Type B pancreatic cell (in vitro differentiated cells): ENCODE data around the gene MXI1. TPM values are rescaled to one million over a fixed set of nuclear protein-coding genes. Genes with fewer than 3 reads are reported as not detected.

ENCODE experiments used
- DNase-seq: peaks from one replicate; pipeline ENCODE4 v3.0.0; 2021; ENCODE audit warnings: mixed read lengths; ENCODE audit not compliant: unreplicated experiment; ENCODE audit errors: extremely low spot score
- H3K27ac Mint-ChIP-seq: 2 replicates; pipeline ENCODE4 v1.8.0; 2021; ENCODE audit warnings: mild to moderate bottlenecking, mixed read lengths
- H3K27me3 Mint-ChIP-seq: 2 replicates; pipeline ENCODE4 v1.8.0; 2021; ENCODE audit warnings: mixed read lengths
- H3K36me3 Mint-ChIP-seq: 2 replicates; pipeline ENCODE4 v1.8.0; 2021; ENCODE audit warnings: mixed read lengths
- H3K4me1 Mint-ChIP-seq: one replicate; pipeline ENCODE4 v1.8.0; 2021; ENCODE audit warnings: mixed read lengths; ENCODE audit not compliant: unreplicated experiment
- H3K4me3 Mint-ChIP-seq: 2 replicates; pipeline ENCODE4 v1.8.0; 2021; ENCODE audit warnings: mild to moderate bottlenecking, mixed read lengths
- H3K9me3 Mint-ChIP-seq: 2 replicates; pipeline ENCODE4 v1.8.0; 2021; ENCODE audit warnings: mixed read lengths
- CTCF ChIP-seq: fragments of 200-600 bp; sonication (generic); conservative IDR thresholded peaks from 2 replicates; pipeline ENCODE4 v1.5.0; 2021; ENCODE audit warnings: antibody characterized with exemption, mild to moderate bottlenecking
- long read RNA-seq: library from polyadenylated mRNA; unstranded; transcript quantifications from one replicate; pipeline ENCODE4 v2.0.0, GENCODE V29; 2020
- total RNA-seq: library from RNA; stranded (reverse); gene quantifications from 2 replicates; pipeline ENCODE4 v1.2.1, GENCODE V29; 2021; ENCODE audit warnings: low replicate concordance

Gene MXI1
- 17.8 and 34.7 TPM in 2 replicates for total RNA-seq
- long read RNA-seq, partial matches to known transcripts = 1 of 13 reads
- long read RNA-seq, other reads (novel, unspliced or antisense) = 11 of 13 reads

- Mint-ChIP-seq H3K27ac (peak within 1 kb of the TSS; percentile 95), H3K27me3 (peaks cover 10% of the 10 kb centered on the region), H3K36me3 (no peaks in the 10 kb centered on the region), H3K4me3 (peak within 1 kb of the TSS; percentile 99), H3K9me3 (no peaks in the 10 kb centered on the region), H3K4me1 (peaks cover 33% of the 10 kb centered on the region)
- DNase-seq = peak; percentile 79
- no peak for TF ChIP-seq CTCF
Observed at GRCh38 chr10:110207011-110207804, at the start of gene MXI1. Gene MXI1, plus strand, starts transcription at chr10:110207605. Its CDS starts 204 bp downstream, at chr10:110207809.

GRCh38 chr10:110158051-110159005 is 49.1 kb upstream of the MXI1 start:
- DNase-seq = no peak
- Mint-ChIP-seq H3K4me1 (peaks cover 4% of the 10 kb centered on the region), H3K27ac (no peak overlapping the region), H3K27me3 (peaks cover 2% of the 10 kb centered on the region), H3K4me3 (no peak overlapping the region), H3K36me3 (no peaks in the 10 kb centered on the region), H3K9me3 (no peaks in the 10 kb centered on the region)
- no peak for TF ChIP-seq CTCF

DNA sequence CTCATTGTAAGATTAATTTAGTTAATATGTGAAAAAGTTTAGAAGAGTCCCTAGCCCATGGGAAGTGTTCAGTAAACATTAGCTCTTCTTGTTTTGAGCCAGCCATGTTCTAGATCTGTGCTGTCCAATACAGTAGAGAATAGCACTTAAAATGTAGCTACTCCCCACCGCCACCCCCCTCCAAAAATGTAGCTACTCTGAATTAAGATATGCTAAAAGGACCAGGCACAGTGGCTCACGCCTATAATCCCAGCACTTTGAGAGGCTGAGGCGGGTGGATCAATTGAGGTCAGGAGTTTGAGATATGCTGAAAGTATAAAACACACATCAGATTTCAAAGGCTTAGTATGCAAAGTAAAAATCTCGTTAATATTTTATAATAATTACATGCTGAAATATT is 47.3 kb upstream of the MXI1 start:
- Mint-ChIP-seq H3K4me1 (peaks cover 11% of the 10 kb centered on the region), H3K4me3 (no peak overlapping the region), H3K27me3 (peaks cover 2% of the 10 kb centered on the region), H3K36me3 (no peaks in the 10 kb centered on the region), H3K9me3 (no peaks in the 10 kb centered on the region), H3K27ac (no peak overlapping the region)
- no peak for DNase-seq
- no peak for TF ChIP-seq CTCF

DNA sequence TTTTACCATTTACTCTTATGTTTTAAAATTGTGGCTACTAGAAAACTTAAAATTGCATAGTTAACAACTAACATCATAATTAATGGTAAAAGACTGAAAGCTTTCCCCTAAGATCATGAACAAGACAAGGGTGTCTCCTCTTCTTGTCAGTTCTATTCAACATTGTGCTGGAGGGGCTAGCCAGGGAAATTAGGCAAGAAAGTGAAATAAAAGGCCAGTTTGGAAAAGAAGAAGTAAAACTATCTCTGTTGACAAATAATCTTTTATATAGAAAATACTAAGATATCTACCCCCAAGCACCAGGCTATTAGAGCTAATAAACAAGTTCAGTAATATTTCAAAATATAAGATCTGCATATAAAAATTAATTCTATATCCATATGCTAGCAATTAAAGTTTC is 46.9 kb upstream of the MXI1 start:
- TF ChIP-seq CTCF = no peak
- peaks cover 11% of the 10 kb centered on the region for H3K4me1 Mint-ChIP-seq
- DNase-seq = no peak
- peaks cover 2% of the 10 kb centered on the region for H3K27me3 Mint-ChIP-seq
- no peaks in the 10 kb centered on the region for H3K36me3 Mint-ChIP-seq
- H3K27ac Mint-ChIP-seq = no peak overlapping the region
- H3K4me3 Mint-ChIP-seq = no peak overlapping the region
- no peaks in the 10 kb centered on the region for H3K9me3 Mint-ChIP-seq

GRCh38 chr10:110162741-110163145 is 44.7 kb upstream of the MXI1 start:
- H3K4me1 Mint-ChIP-seq = peaks cover 7% of the 10 kb centered on the region
- H3K27me3 Mint-ChIP-seq = peaks cover 10% of the 10 kb centered on the region
- H3K27ac Mint-ChIP-seq = no peak overlapping the region
- TF ChIP-seq CTCF = no peak
- H3K4me3 Mint-ChIP-seq = no peak overlapping the region
- H3K36me3 Mint-ChIP-seq = no peaks in the 10 kb centered on the region
- no peaks in the 10 kb centered on the region for H3K9me3 Mint-ChIP-seq
- no peak for DNase-seq
